Limb (tissue), 2 donors: ENCODE results near the gene ANKRD62.
"Not testable (repeated sequence)": the region's sequence is repeated elsewhere in the genome, so short reads cannot be mapped to it uniquely, and the experiment has no call there.

Source experiments
- DNase-seq, 2 donors: peaks; one replicate each; pipeline ENCODE4 v3.0.0-alpha.2; 2016; ENCODE audit errors: extremely low spot score in 2 of 2

The ANKRD62 gene

GRCh38 chr18:12092398-12093229 is 1.0 kb upstream of the ANKRD62 start:
- peak in 1 of 2 donors; percentile 30 for DNase-seq

GRCh38 chr18:12098374-12098773 is 4.7 kb downstream of the ANKRD62 start:
- DNase-seq, result no peak

- DNase-seq, result no peak
Observed at GRCh38 chr18:12099160-12099559, 5.5 kb downstream of the ANKRD62 start.

GRCh38 chr18:12101266-12101665 is 7.6 kb downstream of the ANKRD62 start:
- no peak for DNase-seq

GRCh38 chr18:12102136-12102842 is 8.6 kb downstream of the ANKRD62 start:
- DNase-seq, result no peak

GRCh38 chr18:12106471-12106870 is 12.8 kb downstream of the ANKRD62 start:
- DNase-seq, result no peak

GRCh38 chr18:12109836-12110235 is 16.2 kb downstream of the ANKRD62 start:
- DNase-seq, result no peak

GRCh38 chr18:12113999-12114646 is 20.5 kb downstream of the ANKRD62 start:
- no peak for DNase-seq

GRCh38 chr18:12119358-12119757 is 25.7 kb downstream of the ANKRD62 start:
- DNase-seq, result no peak

- no peak for DNase-seq
Observed at GRCh38 chr18:12121175-12122042, 27.8 kb downstream of the ANKRD62 start.

- not testable (repeated sequence) for DNase-seq
Observed at GRCh38 chr18:12122043-12122389, 28.4 kb downstream of the ANKRD62 start.

GRCh38 chr18:12127647-12128046 is 34.0 kb downstream of the ANKRD62 start:
- DNase-seq, result not testable (repeated sequence)

- not testable (repeated sequence) for DNase-seq
Observed at GRCh38 chr18:12138831-12139230, 45.2 kb downstream of the ANKRD62 start.

- not testable (repeated sequence) for DNase-seq
Observed at GRCh38 chr18:12140866-12141265, 47.2 kb downstream of the ANKRD62 start.

GRCh38 chr18:12141778-12142177 is 48.1 kb downstream of the ANKRD62 start:
- DNase-seq, result not testable (repeated sequence)

- not testable (repeated sequence) for DNase-seq
Observed at GRCh38 chr18:12149431-12149830, 55.8 kb downstream of the ANKRD62 start.

- no peak for DNase-seq
Observed at GRCh38 chr18:12154361-12154760, 60.7 kb downstream of the ANKRD62 start.

GRCh38 chr18:12155996-12156395 is 62.4 kb downstream of the ANKRD62 start:
- DNase-seq, result no peak

- DNase-seq, result no peak
Observed at GRCh38 chr18:12159446-12159845, 65.8 kb downstream of the ANKRD62 start.

- no peak for DNase-seq
Observed at GRCh38 chr18:12162786-12163185, 69.1 kb downstream of the ANKRD62 start.

- DNase-seq, result no peak
Observed at GRCh38 chr18:12165038-12165768, 71.6 kb downstream of the ANKRD62 start.
